Measurements from ENCODE around the gene PPL.

DNA sequence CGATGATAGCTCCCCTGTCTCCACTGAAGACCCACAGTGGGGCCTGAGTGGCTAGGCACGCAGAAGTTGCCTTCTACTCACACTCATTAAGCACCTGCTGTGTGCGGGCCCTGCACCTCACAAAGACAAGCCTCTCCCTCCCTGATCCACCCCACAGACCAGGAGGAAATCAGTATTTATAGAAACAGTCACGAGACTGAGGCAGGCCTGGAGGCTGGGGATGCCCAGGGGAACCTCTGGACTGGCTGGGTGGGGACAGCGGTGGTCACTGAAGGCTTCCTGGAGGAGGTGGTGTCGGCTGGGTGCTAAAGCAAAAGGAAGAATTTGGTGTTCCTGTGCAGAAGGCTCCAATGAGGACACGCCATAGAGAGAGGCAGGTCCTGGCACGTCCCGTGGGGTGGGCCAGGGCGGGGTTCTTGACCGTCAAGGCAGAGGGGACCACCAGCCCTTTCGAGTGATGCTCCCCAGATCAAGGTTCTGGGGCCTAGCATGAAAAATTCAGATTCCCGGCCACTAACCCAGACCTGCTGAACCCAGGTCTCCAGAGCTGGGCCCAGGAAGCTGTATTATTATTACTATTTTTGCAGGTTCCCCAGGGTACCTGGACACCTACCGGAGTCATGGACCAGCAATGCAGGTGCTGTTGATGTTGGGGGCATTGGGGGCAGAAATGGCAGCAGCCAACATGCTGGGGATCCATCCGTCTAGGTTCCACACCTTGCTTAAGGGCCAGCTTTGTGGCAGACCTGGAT lies 23.0 kb downstream of the PPL start:
- TF ChIP-seq CTCF (IDR thresholded peaks at IDR 0.05 in 2 of 3, conservative IDR thresholded peaks at IDR 0.05 in 1 of 3; ENCODE audit: borderline replicate concordance in 1 of 3, insufficient read depth in 1 of 3, low read depth in 2 of 3, low read length in 2 of 3) = no peak
- no peak for TF ChIP-seq EZH2phosphoT487 (IDR thresholded peaks at IDR 0.05; ENCODE audit: borderline replicate concordance)
- TF ChIP-seq, protein P1, sequence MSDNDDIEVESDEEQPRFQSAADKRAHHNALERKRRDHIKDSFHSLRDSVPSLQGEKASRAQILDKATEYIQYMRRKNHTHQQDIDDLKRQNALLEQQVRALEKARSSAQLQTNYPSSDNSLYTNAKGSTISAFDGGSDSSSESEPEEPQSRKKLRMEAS (IDR thresholded peaks at IDR 0.05) = no peak
- TF ChIP-seq SP1 (IDR thresholded peaks at IDR 0.05; ENCODE audit: low read depth) = no peak
- TF ChIP-seq CEBPB (IDR thresholded peaks at IDR 0.05; ENCODE audit: low read depth) = no peak
- TF ChIP-seq POLR2AphosphoS5 (IDR thresholded peaks at IDR 0.05; ENCODE audit: low read depth, low read length) = no peak
- TF ChIP-seq FOSL1 (IDR thresholded peaks at IDR 0.05; ENCODE audit: low read depth) = no peak
- TF ChIP-seq TCF7L2 (IDR thresholded peaks at IDR 0.05; ENCODE audit: borderline replicate concordance, extremely low read depth, insufficient read depth, insufficient read length) = no peak
- TF ChIP-seq JUND (IDR thresholded peaks at IDR 0.05) = no peak
- no peak for TF ChIP-seq RAD21 (IDR thresholded peaks at IDR 0.05; ENCODE audit: low read depth)
- TF ChIP-seq ATF3 (IDR thresholded peaks at IDR 0.05) = no peak
- TF ChIP-seq, protein P2, sequence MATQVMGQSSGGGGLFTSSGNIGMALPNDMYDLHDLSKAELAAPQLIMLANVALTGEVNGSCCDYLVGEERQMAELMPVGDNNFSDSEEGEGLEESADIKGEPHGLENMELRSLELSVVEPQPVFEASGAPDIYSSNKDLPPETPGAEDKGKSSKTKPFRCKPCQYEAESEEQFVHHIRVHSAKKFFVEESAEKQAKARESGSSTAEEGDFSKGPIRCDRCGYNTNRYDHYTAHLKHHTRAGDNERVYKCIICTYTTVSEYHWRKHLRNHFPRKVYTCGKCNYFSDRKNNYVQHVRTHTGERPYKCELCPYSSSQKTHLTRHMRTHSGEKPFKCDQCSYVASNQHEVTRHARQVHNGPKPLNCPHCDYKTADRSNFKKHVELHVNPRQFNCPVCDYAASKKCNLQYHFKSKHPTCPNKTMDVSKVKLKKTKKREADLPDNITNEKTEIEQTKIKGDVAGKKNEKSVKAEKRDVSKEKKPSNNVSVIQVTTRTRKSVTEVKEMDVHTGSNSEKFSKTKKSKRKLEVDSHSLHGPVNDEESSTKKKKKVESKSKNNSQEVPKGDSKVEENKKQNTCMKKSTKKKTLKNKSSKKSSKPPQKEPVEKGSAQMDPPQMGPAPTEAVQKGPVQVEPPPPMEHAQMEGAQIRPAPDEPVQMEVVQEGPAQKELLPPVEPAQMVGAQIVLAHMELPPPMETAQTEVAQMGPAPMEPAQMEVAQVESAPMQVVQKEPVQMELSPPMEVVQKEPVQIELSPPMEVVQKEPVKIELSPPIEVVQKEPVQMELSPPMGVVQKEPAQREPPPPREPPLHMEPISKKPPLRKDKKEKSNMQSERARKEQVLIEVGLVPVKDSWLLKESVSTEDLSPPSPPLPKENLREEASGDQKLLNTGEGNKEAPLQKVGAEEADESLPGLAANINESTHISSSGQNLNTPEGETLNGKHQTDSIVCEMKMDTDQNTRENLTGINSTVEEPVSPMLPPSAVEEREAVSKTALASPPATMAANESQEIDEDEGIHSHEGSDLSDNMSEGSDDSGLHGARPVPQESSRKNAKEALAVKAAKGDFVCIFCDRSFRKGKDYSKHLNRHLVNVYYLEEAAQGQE (IDR thresholded peaks at IDR 0.05; ENCODE audit: low read depth) = no peak
- TF ChIP-seq YY1 (IDR thresholded peaks at IDR 0.05; ENCODE audit: extremely low read depth, insufficient replicate concordance, low read depth, low read length) = no peak
